Measurements from ENCODE around the gene THBD. TPM values are rescaled to one million over a fixed set of nuclear protein-coding genes. Genes with fewer than 3 reads are reported as not detected.

The THBD gene
- total RNA-seq, 5 donors from 2014 or later (not counting 1 experiment from before 2014, with no cell fraction given): 0.07 to 0.23 (median 0.16) TPM

- H3K4me1 ChIP-seq (ENCODE audit: control insufficient read depth in 1 of 2, extremely low read depth in 1 of 2, insufficient read depth in 2 of 2, low read length in 2 of 2): no peaks in the 10 kb centered on the region
- POLR2A ChIA-PET: no interaction called here
These were observed 43.7 kb downstream of the THBD start for GRCh38 chr20:23005776-23006175.

DNA sequence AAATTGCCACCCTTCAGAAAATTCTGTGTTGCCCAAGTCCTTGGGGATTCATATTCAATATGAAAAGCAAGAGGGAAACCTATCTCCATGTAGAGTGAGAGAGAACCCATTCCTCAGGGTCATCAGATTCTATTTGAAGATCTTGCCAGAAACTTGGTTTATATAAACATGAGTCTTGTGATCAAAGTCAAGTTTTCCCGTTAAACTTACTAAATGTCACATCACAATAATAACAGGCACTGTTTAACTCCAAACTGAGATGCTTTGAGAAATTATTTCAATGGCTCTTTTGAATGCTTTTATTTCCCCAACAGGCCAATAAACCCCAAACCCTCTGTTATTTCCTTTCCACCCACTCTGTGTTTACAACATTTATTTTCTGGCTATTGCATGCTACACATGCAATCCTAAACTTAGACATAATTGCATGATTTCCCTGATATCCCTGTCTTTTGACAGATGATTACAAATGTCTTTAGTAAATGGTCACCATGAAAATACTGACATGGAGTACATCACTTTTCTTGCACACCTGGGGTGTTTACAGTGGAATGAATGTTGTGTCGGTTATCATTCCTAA lies 45.5 kb downstream of the THBD start:
- H3K27me3 ChIP-seq (replicated peaks in 1 of 2; ENCODE audit: control insufficient read depth in 2 of 2, extremely low read depth in 1 of 2, insufficient read depth in 2 of 2, low read length in 1 of 2): peaks cover 0 to 4% of the 10 kb centered on the region in 2 experiments
- ATAC-seq (replicated peaks in 1 of 4) (no peak), DNase-seq (no peak)
- H3K4me1 ChIP-seq (ENCODE audit: control insufficient read depth in 1 of 2, extremely low read depth in 1 of 2, insufficient read depth in 2 of 2, low read length in 2 of 2): no peaks in the 10 kb centered on the region
- no peaks in the 10 kb centered on the region for H3K36me3 Mint-ChIP-seq
- no peaks in the 10 kb centered on the region for H3K9me3 ChIP-seq
- H3K4me1 Mint-ChIP-seq: no peaks in the 10 kb centered on the region
- no peaks in the 10 kb centered on the region for H3K27me3 Mint-ChIP-seq
- ChIA-PET POLR2A (no interaction called here), CTCF (no interaction called here)
- no peak overlapping the region for H3K27ac ChIP-seq (ENCODE audit: low read length)
- H3K4me3 ChIP-seq (ENCODE audit: control insufficient read depth in 1 of 2, extremely low read depth in 1 of 2, low read length in 1 of 2): no peak overlapping the region
- H3K9me3 Mint-ChIP-seq: no peaks in the 10 kb centered on the region
- H3K27ac Mint-ChIP-seq: no peak overlapping the region
- no peak overlapping the region for H3K4me3 Mint-ChIP-seq
- H3K36me3 ChIP-seq (ENCODE audit: control insufficient read depth in 2 of 2, extremely low read depth in 1 of 2, insufficient read depth in 1 of 2, low read length in 1 of 2): no peaks in the 10 kb centered on the region
- no CpG with 5 or more reads among the region's 2 CpGs for WGBS (ENCODE audit: insufficient coverage)

More at GRCh38 chr20:23005776-23006175, 43.7 kb downstream of the THBD start:
- Histone ChIP-seq H3K27me3 (replicated peaks in 1 of 2; ENCODE audit: control insufficient read depth in 2 of 2, extremely low read depth in 1 of 2, insufficient read depth in 2 of 2, low read length in 1 of 2) (peaks cover 0 to 6% of the 10 kb centered on the region in 2 experiments), H3K9me3 (no peaks in the 10 kb centered on the region), H3K36me3 (ENCODE audit: control insufficient read depth in 2 of 2, extremely low read depth in 1 of 2, insufficient read depth in 1 of 2, low read length in 1 of 2) (no peaks in the 10 kb centered on the region), H3K4me3 (ENCODE audit: control insufficient read depth in 1 of 2, extremely low read depth in 1 of 2, low read length in 1 of 2) (no peak overlapping the region), H3K27ac (ENCODE audit: low read length) (no peak overlapping the region)
- DNase-seq (no peak), ATAC-seq (replicated peaks in 1 of 4) (no peak)
- Mint-ChIP-seq H3K36me3 (no peaks in the 10 kb centered on the region), H3K4me3 (no peak overlapping the region), H3K27ac (no peak overlapping the region), H3K9me3 (no peaks in the 10 kb centered on the region), H3K27me3 (no peaks in the 10 kb centered on the region), H3K4me1 (no peaks in the 10 kb centered on the region)
- CTCF ChIA-PET: no interaction called here

DNA sequence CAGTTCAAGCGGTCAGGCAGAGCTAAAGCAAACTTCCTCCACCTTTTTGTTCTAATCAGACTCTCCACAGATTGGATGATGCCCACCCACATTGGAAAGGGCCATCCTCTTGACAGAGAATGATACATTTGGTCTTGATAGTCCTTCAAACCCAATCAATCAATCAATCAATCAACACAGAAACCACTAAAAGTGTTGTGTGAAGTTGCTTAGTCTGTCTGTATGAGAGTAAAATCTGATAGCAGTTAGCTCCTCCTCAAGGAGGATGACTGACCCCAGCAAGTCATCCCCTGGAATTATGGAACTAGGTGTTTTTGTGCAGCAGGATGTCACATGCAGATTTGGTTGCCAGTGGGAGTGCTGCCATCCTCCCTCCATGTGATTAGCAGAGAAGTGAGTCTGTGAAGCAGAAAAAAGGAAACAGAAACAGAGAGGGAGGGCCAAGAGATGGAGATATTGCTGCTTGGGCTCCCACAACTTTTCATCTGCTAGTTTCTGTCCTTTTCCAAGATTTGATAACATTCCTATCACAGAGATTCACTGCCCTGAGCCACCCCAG lies 46.3 kb downstream of the THBD start:
- Mint-ChIP-seq H3K27me3 (no peaks in the 10 kb centered on the region), H3K9me3 (no peaks in the 10 kb centered on the region), H3K4me3 (no peak overlapping the region), H3K27ac (no peak overlapping the region), H3K4me1 (no peaks in the 10 kb centered on the region), H3K36me3 (no peaks in the 10 kb centered on the region)
- no peak overlapping the region for H3K4me3 ChIP-seq (ENCODE audit: control insufficient read depth in 1 of 2, extremely low read depth in 1 of 2, low read length in 1 of 2)
- no peak for DNase-seq
- H3K27ac ChIP-seq (ENCODE audit: low read length): no peak overlapping the region
- no peaks in the 10 kb centered on the region for H3K4me1 ChIP-seq (ENCODE audit: control insufficient read depth in 1 of 2, extremely low read depth in 1 of 2, insufficient read depth in 2 of 2, low read length in 2 of 2)
- H3K27me3 ChIP-seq (replicated peaks in 1 of 2; ENCODE audit: control insufficient read depth in 2 of 2, extremely low read depth in 1 of 2, insufficient read depth in 2 of 2, low read length in 1 of 2): peaks cover 0 to 4% of the 10 kb centered on the region in 2 experiments
- H3K36me3 ChIP-seq (ENCODE audit: control insufficient read depth in 2 of 2, extremely low read depth in 1 of 2, insufficient read depth in 1 of 2, low read length in 1 of 2): no peaks in the 10 kb centered on the region
- ChIA-PET POLR2A (no interaction called here), CTCF (no interaction called here)
- H3K9me3 ChIP-seq: no peaks in the 10 kb centered on the region
- no CpG with 5 or more reads among the region's 1 CpG for WGBS (ENCODE audit: insufficient coverage)
- no peak for ATAC-seq (replicated peaks in 1 of 4)

GRCh38 chr20:23002276-23002675 lies 47.2 kb downstream of the THBD start:
- no peak overlapping the region for H3K27ac ChIP-seq (ENCODE audit: low read length)
- H3K9me3 ChIP-seq: no peaks in the 10 kb centered on the region
- ATAC-seq (replicated peaks in 1 of 4): no peak
- Mint-ChIP-seq H3K4me3 (no peak overlapping the region), H3K36me3 (no peaks in the 10 kb centered on the region), H3K4me1 (no peaks in the 10 kb centered on the region), H3K27ac (no peak overlapping the region), H3K9me3 (no peaks in the 10 kb centered on the region), H3K27me3 (no peaks in the 10 kb centered on the region)
- peaks cover 0 to 5% of the 10 kb centered on the region in 2 experiments for H3K27me3 ChIP-seq (replicated peaks in 1 of 2; ENCODE audit: control insufficient read depth in 2 of 2, extremely low read depth in 1 of 2, insufficient read depth in 2 of 2, low read length in 1 of 2)
- no peak for DNase-seq
- no peak overlapping the region for H3K4me3 ChIP-seq (ENCODE audit: control insufficient read depth in 1 of 2, extremely low read depth in 1 of 2, low read length in 1 of 2)
- POLR2A ChIA-PET: no interaction called here
- WGBS (ENCODE audit: insufficient coverage): 96% methylated on average over 3 of the region's 6 CpGs
- CTCF ChIA-PET: no interaction called here
- no peaks in the 10 kb centered on the region for H3K36me3 ChIP-seq (ENCODE audit: control insufficient read depth in 2 of 2, extremely low read depth in 1 of 2, insufficient read depth in 1 of 2, low read length in 1 of 2)
- H3K4me1 ChIP-seq (ENCODE audit: control insufficient read depth in 1 of 2, extremely low read depth in 1 of 2, insufficient read depth in 2 of 2, low read length in 2 of 2): no peaks in the 10 kb centered on the region

GRCh38 chr20:23000232-23000947 lies 49.1 kb downstream of the THBD start:
- no peak for ATAC-seq (replicated peaks in 1 of 4)
- ChIA-PET CTCF (no interaction called here), POLR2A (no interaction called here)
- H3K9me3 ChIP-seq: no peaks in the 10 kb centered on the region
- Mint-ChIP-seq H3K9me3 (no peaks in the 10 kb centered on the region), H3K36me3 (no peaks in the 10 kb centered on the region), H3K4me1 (no peaks in the 10 kb centered on the region), H3K27me3 (no peaks in the 10 kb centered on the region), H3K4me3 (no peak overlapping the region), H3K27ac (no peak overlapping the region)
- peaks cover 0 to 6% of the 10 kb centered on the region in 2 experiments for H3K27me3 ChIP-seq (replicated peaks in 1 of 2; ENCODE audit: control insufficient read depth in 2 of 2, extremely low read depth in 1 of 2, insufficient read depth in 2 of 2, low read length in 1 of 2)
- whole genome bisulfite sequencing (ENCODE audit: insufficient coverage): 83% methylated on average over 2 of the region's 6 CpGs
- DNase-seq: no peak
- no peak overlapping the region for H3K27ac ChIP-seq (ENCODE audit: low read length)
- H3K36me3 ChIP-seq (ENCODE audit: control insufficient read depth in 2 of 2, extremely low read depth in 1 of 2, insufficient read depth in 1 of 2, low read length in 1 of 2): no peaks in the 10 kb centered on the region
- H3K4me1 ChIP-seq (ENCODE audit: control insufficient read depth in 1 of 2, extremely low read depth in 1 of 2, insufficient read depth in 2 of 2, low read length in 2 of 2): no peaks in the 10 kb centered on the region
- no peak overlapping the region for H3K4me3 ChIP-seq (ENCODE audit: control insufficient read depth in 1 of 2, extremely low read depth in 1 of 2, low read length in 1 of 2)

DNA sequence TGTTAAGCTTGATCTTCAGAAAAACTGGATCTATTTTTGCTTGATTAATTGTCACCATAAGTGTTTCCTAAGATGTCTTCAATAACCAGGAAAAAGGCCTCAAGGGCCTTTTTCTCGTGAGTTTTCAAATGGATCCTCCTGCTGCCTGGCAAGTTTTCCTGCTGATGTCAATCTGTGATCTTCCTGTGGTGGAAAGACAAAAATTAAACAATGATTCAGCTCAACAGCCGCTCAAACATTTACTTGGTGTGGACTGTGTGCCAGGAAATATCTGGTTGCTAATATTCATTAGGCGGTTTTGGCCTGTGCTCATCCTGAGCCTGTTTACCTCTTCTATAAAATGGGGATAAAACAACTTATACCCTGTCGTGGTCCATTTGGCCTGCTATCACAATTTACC lies 49.7 kb downstream of the THBD start:
- H3K36me3 ChIP-seq (ENCODE audit: control insufficient read depth in 2 of 2, extremely low read depth in 1 of 2, insufficient read depth in 1 of 2, low read length in 1 of 2): no peaks in the 10 kb centered on the region
- DNase-seq (no peak), ATAC-seq (replicated peaks in 1 of 4) (no peak)
- Mint-ChIP-seq H3K27ac (no peak overlapping the region), H3K27me3 (no peaks in the 10 kb centered on the region), H3K4me1 (no peaks in the 10 kb centered on the region), H3K4me3 (no peak overlapping the region), H3K36me3 (no peaks in the 10 kb centered on the region), H3K9me3 (no peaks in the 10 kb centered on the region)
- ChIA-PET CTCF (no interaction called here), POLR2A (no interaction called here)
- WGBS (ENCODE audit: insufficient coverage): 33% methylated on average over 1 of the region's 4 CpGs
- H3K4me3 ChIP-seq (ENCODE audit: control insufficient read depth in 1 of 2, extremely low read depth in 1 of 2, low read length in 1 of 2): no peak overlapping the region
- peaks cover 0 to 6% of the 10 kb centered on the region in 2 experiments for H3K27me3 ChIP-seq (replicated peaks in 1 of 2; ENCODE audit: control insufficient read depth in 2 of 2, extremely low read depth in 1 of 2, insufficient read depth in 2 of 2, low read length in 1 of 2)
- no peak overlapping the region for H3K27ac ChIP-seq (ENCODE audit: low read length)
- H3K9me3 ChIP-seq: no peaks in the 10 kb centered on the region
- no peaks in the 10 kb centered on the region for H3K4me1 ChIP-seq (ENCODE audit: control insufficient read depth in 1 of 2, extremely low read depth in 1 of 2, insufficient read depth in 2 of 2, low read length in 2 of 2)

All from T-cell (primary cell).